Karpas-422 (cell line): ENCODE data around the gene TMPRSS13. TPM values are rescaled to one million over a fixed set of nuclear protein-coding genes. Genes with fewer than 3 reads are reported as not detected.

Source experiments
- DNase-seq: peaks from one replicate; pipeline ENCODE4 v3.0.0-alpha.2; 2015
- H2AFZ ChIP-seq: fragments of 200-600 bp; sonication (generic); 2 replicates; pipeline ENCODE4 v1.6.1; 2014; ENCODE audit warnings: antibody characterized with exemption, low read length, mixed read lengths
- H3K27ac ChIP-seq: fragments of 200-600 bp; sonication (generic); 2 replicates; pipeline ENCODE4 v1.5.1; 2014; ENCODE audit warnings: mild to moderate bottlenecking, low read length, moderate library complexity
- H3K27me3 ChIP-seq: fragments of 200-600 bp; sonication (generic); 2 replicates; pipeline ENCODE4 v1.6.1; 2014; ENCODE audit warnings: low read length, mixed read lengths
- H3K36me3 ChIP-seq: fragments of 200-600 bp; sonication (generic); 2 replicates; pipeline ENCODE4 v1.6.1; 2014; ENCODE audit warnings: low read length, mixed read lengths; ENCODE audit not compliant: insufficient read depth
- H3K4me1 ChIP-seq: fragments of 200-600 bp; sonication (generic); 2 replicates; pipeline ENCODE4 v1.6.1; 2014; ENCODE audit warnings: mild to moderate bottlenecking, low read length, mixed read lengths
- H3K4me2 ChIP-seq: fragments of 200-600 bp; sonication (generic); 2 replicates; pipeline ENCODE4 v1.6.1; 2014; ENCODE audit warnings: low read length, low read depth, mild to moderate bottlenecking; ENCODE audit not compliant: poor library complexity, severe bottlenecking
- H3K4me3 ChIP-seq: fragments of 200-600 bp; sonication (generic); 2 replicates; pipeline ENCODE4 v1.5.1; 2014; ENCODE audit warnings: mild to moderate bottlenecking, antibody characterized with exemption, low read length, mixed read lengths
- H3K79me2 ChIP-seq: fragments of 200-600 bp; sonication (generic); 2 replicates; pipeline ENCODE4 v1.6.1; 2014; ENCODE audit warnings: mild to moderate bottlenecking, low read length, mixed read lengths
- H3K9ac ChIP-seq: fragments of 200-600 bp; sonication (generic); 2 replicates; pipeline ENCODE4 v1.6.0; 2014; ENCODE audit warnings: low read length
- H3K9me2 ChIP-seq: fragments of 200-600 bp; sonication (generic), shearing (Covaris generic); replicated peaks from 2 replicates; pipeline ENCODE4 v1.6.0; 2014; ENCODE audit warnings: mild to moderate bottlenecking, low read length, moderate library complexity; ENCODE audit not compliant: insufficient read depth
- H3K9me3 ChIP-seq: fragments of 300-700, 200-600 bp; sonication (generic); 2 replicates; pipeline ENCODE4 v1.6.1; 2014; ENCODE audit warnings: low read length, mixed read lengths
- H4K20me1 ChIP-seq: fragments of 200-600 bp; sonication (generic); 2 replicates; pipeline ENCODE4 v1.6.1; 2014; ENCODE audit warnings: mild to moderate bottlenecking, antibody characterized with exemption, low read length, low read depth; ENCODE audit not compliant: insufficient read depth
- total RNA-seq: library from RNA; depleted of rRNA; stranded (reverse); fragments of >200 nt; shearing (Covaris generic); gene quantifications from 2 replicates; pipeline ENCODE4 v1.2.3, GENCODE V29; 2014; ENCODE audit warnings: low replicate concordance

The TMPRSS13 gene
- total RNA-seq, 1 experiment from 2014 or later = 1.1 TPM

DNA sequence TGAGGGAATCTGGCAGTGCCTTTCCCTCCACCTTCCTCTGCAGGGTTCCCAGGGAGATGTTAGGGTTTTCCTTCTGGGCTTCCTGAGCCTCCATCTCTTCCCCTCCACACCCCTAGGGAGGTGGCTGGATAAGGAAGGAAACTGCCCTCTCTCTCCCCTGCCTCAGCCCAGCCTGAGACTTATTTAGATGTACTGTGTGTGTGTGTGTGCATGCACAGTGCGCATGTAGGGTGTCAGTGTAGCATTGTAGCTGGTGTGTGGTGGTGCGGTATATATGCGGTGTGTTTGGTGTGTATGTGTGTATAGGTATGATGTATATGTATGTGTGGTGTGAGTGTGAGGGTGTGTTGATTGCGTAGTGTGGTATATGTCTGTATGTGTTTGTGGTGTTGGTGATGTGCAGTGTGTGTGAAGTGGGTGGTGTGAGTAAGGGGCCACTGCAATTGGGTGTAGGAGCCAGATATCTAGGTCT, 54.3 kb downstream of the TMPRSS13 start:
- H3K9me2 ChIP-seq = no peaks in the 10 kb centered on the region
- H3K4me2 ChIP-seq = no peak overlapping the region
- H3K9me3 ChIP-seq = no peaks in the 10 kb centered on the region
- no peak for DNase-seq
- no peak overlapping the region for H3K4me3 ChIP-seq
- H3K36me3 ChIP-seq = no peaks in the 10 kb centered on the region
- no peaks in the 10 kb centered on the region for H4K20me1 ChIP-seq
- H3K27me3 ChIP-seq = no peaks in the 10 kb centered on the region
- no peak overlapping the region for H3K27ac ChIP-seq
- H3K79me2 ChIP-seq = no peaks in the 10 kb centered on the region
- H2AFZ ChIP-seq = no peak overlapping the region
- H3K9ac ChIP-seq = no peak overlapping the region
- no peaks in the 10 kb centered on the region for H3K4me1 ChIP-seq

DNA sequence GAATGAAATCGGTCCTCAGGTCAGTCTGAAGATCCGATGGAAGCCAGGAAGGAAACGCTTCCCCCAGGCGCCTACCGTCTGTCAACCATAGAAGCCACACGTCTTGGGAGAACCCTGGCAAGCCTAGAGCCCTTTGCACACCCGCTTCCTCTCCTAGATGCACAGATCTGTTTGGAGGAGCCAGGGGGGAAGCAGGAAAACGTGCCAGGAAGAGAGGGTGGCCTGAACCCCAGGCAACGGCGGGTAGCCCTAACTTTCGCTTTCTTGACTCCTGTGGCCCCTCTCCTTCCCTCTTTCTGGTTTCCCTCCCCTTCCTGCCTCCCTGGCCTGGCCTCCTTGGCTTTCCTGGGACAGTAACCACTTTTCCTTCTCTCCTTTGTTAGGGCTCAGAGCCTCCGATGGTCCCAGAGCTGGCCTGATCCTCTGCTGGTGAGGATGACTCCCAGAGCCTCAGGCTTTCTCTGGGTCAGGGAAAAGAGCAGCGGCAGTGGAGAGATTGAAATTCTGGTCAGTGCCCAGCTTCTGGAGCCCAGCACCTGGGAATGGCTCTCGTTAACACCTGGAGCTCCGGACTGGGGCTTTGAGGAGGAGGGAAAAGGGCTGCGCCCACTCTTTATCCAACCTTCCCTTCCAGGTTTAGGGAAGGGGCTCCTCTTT, 54.8 kb downstream of the TMPRSS13 start:
- Histone ChIP-seq H3K4me3 (no peak overlapping the region), H3K79me2 (no peaks in the 10 kb centered on the region), H3K27me3 (no peaks in the 10 kb centered on the region), H3K36me3 (no peaks in the 10 kb centered on the region), H3K9ac (no peak overlapping the region), H3K9me2 (no peaks in the 10 kb centered on the region), H2AFZ (no peak overlapping the region), H3K4me2 (no peak overlapping the region), H4K20me1 (no peaks in the 10 kb centered on the region), H3K27ac (no peak overlapping the region), H3K9me3 (no peaks in the 10 kb centered on the region), H3K4me1 (no peaks in the 10 kb centered on the region)
- no peak for DNase-seq

DNA sequence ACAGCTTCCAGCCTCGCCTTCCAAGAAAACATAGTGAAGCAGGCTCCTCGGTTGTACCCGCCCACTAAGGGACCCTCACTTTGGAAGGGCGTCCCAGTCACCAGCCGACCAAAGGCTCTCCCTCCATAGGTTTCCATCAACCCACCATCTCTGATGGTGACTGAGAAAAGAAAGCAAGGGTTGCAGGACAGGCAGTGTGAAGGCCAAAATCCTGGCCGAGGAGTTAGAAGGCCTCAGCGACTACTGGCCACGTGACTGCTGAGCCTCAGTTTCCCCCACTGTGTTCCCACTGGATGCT, 55.4 kb downstream of the TMPRSS13 start:
- no peaks in the 10 kb centered on the region for H3K9me3 ChIP-seq
- no peaks in the 10 kb centered on the region for H3K9me2 ChIP-seq
- H3K36me3 ChIP-seq = no peaks in the 10 kb centered on the region
- H3K4me1 ChIP-seq = no peaks in the 10 kb centered on the region
- H3K9ac ChIP-seq = no peak overlapping the region
- no peak overlapping the region for H3K4me2 ChIP-seq
- H2AFZ ChIP-seq = no peak overlapping the region
- H3K79me2 ChIP-seq = no peaks in the 10 kb centered on the region
- no peak overlapping the region for H3K4me3 ChIP-seq
- H4K20me1 ChIP-seq = no peaks in the 10 kb centered on the region
- H3K27me3 ChIP-seq = no peaks in the 10 kb centered on the region
- DNase-seq = no peak
- no peak overlapping the region for H3K27ac ChIP-seq

DNA sequence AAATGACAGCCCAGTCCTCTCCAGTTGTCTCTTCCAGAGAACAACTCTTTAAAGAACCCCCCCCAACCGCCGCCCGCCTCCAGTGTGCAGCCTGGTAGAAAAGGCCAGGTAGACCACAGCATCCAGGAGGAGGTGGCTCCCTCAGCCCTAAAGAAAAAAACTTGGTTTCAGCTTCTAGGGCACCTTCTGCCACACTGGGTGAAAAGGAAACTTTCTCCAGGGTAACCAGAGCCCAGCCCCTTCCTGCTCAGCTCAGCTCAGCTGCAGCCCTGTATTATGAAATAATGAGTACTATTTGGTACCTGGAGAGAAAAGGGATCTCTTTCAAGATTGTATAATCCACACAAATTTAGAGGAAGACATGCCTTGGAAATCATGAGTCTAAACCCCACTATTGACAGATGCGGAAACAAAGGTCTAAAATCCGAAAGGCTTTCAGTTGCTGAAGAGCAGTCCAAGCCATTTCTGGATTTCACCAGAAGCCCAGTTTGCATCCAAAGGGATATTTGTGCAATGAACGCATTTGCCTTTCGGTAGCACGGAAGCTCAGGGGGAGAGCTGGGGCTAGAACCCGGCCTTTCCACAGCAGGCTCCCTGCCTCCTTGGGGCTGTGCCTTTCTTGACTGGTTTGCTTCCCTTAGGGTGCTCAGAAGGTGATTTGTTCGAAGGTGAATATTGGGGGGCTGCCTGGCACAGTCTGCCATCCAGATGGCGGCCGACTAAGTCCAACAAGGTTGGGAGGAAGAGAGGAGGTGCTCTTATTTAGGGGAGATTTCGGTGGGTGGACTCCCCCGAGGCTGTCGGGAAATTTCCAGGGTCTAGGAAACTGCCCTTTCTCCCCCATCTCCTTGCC, 56.0 kb downstream of the TMPRSS13 start:
- no peak overlapping the region for H3K4me3 ChIP-seq
- no peaks in the 10 kb centered on the region for H4K20me1 ChIP-seq
- DNase-seq = no peak
- no peak overlapping the region for H3K9ac ChIP-seq
- no peak overlapping the region for H2AFZ ChIP-seq
- no peak overlapping the region for H3K27ac ChIP-seq
- H3K9me3 ChIP-seq = no peaks in the 10 kb centered on the region
- H3K4me1 ChIP-seq = no peaks in the 10 kb centered on the region
- H3K27me3 ChIP-seq = no peaks in the 10 kb centered on the region
- H3K79me2 ChIP-seq = no peaks in the 10 kb centered on the region
- no peaks in the 10 kb centered on the region for H3K36me3 ChIP-seq
- no peak overlapping the region for H3K4me2 ChIP-seq
- H3K9me2 ChIP-seq = no peaks in the 10 kb centered on the region

DNA sequence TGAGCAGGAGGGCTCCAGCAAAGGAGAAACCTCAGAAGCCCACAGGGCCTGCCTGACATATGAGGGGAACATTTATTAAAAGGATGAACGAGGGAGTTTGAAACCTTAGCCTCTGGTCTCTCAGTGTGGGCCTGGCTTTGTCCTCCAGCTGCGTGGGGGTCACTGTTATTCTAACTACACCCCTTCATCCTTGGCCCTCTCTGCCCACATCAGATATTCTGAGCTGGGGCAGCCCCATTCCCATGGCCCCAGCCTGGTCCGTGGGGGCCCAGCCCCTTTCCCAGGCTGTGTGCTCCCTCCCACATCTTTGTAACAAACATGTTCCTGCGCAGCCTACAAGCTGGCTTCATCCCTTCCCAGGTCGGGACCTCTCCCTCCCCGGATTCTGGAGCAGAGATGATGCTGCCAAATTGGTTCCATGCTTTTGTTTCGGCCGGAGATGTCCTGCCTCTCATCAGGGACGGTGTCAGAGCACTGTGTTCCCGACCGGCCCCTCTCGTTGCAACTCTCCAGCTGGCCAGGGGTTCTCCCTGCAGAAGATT, 56.7 kb downstream of the TMPRSS13 start:
- Histone ChIP-seq H3K9ac (no peak overlapping the region), H3K9me3 (no peaks in the 10 kb centered on the region), H2AFZ (no peak overlapping the region), H3K9me2 (no peaks in the 10 kb centered on the region), H3K36me3 (no peaks in the 10 kb centered on the region), H3K4me3 (no peak overlapping the region), H3K79me2 (no peaks in the 10 kb centered on the region), H3K4me2 (no peak overlapping the region), H4K20me1 (no peaks in the 10 kb centered on the region), H3K4me1 (no peaks in the 10 kb centered on the region), H3K27ac (no peak overlapping the region), H3K27me3 (no peaks in the 10 kb centered on the region)
- DNase-seq = no peak

DNA sequence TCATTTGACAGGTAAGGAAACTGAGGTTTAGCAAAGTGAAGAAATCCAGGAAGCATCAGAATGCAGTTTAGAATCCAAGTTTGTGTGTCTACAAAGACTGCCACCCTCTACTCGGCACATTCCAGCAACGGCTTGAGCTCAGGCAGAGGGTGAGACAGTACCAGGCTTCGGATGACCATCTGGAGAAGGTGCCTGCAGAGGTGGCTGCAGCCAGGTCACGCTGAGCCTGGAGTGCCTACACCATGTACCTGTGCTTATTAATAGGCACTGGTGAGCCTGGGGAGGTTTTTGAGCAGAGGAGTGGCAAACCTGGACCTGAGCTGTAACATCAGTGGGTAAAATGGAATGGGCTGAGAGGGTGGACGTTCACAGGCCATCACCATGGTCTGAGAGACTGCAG, 57.4 kb downstream of the TMPRSS13 start:
- Histone ChIP-seq H3K79me2 (no peaks in the 10 kb centered on the region), H3K9me3 (no peaks in the 10 kb centered on the region), H3K4me1 (no peaks in the 10 kb centered on the region), H3K9ac (no peak overlapping the region), H4K20me1 (no peaks in the 10 kb centered on the region), H3K27me3 (no peaks in the 10 kb centered on the region), H3K27ac (no peak overlapping the region), H3K36me3 (no peaks in the 10 kb centered on the region), H3K9me2 (no peaks in the 10 kb centered on the region), H2AFZ (no peak overlapping the region), H3K4me3 (no peak overlapping the region), H3K4me2 (no peak overlapping the region)
- no peak for DNase-seq

DNA sequence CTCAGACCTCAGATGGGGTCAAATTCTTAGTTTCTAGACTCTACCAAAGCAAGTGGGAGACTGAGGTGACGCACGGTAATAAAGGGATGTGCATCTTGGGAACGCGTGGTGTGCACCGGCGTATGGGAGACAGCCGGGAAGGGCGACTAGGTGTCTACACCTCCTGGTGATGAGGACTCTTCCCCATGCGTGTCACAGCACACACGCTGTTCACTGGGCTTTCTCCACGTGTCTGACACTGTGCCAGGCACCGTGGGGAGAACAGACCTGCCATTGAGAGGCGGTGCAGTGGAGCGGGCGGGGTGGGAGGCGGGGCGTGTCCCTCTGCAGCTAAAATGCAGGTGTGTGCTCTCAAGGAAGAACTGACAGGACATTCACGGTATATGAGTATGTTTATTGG, 58.0 kb downstream of the TMPRSS13 start:
- no peaks in the 10 kb centered on the region for H4K20me1 ChIP-seq
- H3K9me3 ChIP-seq = no peaks in the 10 kb centered on the region
- H3K9me2 ChIP-seq = no peaks in the 10 kb centered on the region
- H3K9ac ChIP-seq = no peak overlapping the region
- H3K4me3 ChIP-seq = no peak overlapping the region
- no peak for DNase-seq
- no peak overlapping the region for H2AFZ ChIP-seq
- no peaks in the 10 kb centered on the region for H3K79me2 ChIP-seq
- H3K4me2 ChIP-seq = no peak overlapping the region
- H3K36me3 ChIP-seq = no peaks in the 10 kb centered on the region
- H3K27me3 ChIP-seq = no peaks in the 10 kb centered on the region
- no peaks in the 10 kb centered on the region for H3K4me1 ChIP-seq
- no peak overlapping the region for H3K27ac ChIP-seq

DNA sequence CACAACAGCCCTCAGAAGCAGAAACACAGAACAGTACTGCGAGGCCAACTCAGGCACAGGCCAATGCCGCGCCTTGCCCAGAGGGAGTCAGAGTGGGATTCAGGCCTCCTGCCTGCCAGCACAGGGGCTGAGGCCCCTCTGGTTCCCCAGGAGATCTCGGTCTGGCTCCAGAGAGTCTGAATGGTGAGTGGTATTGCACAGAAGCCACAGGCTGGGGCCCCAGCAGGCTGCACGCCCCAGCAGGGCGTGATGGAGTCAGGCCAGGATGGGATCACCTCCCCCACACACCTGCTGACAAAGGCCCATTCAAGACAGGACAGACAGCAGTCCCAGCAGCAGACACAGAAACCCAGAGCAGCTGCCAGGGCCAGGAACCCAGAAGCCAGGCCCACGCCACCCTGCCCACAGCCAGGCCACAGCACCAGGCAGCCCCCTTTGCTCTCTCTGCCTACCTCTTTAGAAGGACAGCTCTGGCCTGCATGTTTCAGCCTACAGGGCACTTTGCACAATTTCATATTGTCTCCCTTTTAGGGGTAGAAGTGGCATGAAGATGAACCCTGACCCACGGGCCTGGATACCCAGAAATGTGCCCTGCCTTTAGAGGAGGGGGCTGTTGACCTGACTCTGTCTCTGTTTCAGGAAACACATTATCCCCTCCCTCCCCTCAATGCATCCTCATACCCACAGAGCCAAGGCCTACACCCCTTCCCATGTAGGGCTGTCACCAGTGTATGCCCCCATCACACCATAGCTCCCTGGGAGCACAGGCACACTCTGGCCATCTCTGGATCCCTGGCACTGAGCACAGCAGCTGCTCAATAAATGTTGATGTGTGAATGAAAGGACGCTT, 58.9 kb downstream of the TMPRSS13 start:
- no peak overlapping the region for H2AFZ ChIP-seq
- H3K79me2 ChIP-seq = no peaks in the 10 kb centered on the region
- H3K9me3 ChIP-seq = no peaks in the 10 kb centered on the region
- H3K4me1 ChIP-seq = no peaks in the 10 kb centered on the region
- no peaks in the 10 kb centered on the region for H4K20me1 ChIP-seq
- no peaks in the 10 kb centered on the region for H3K36me3 ChIP-seq
- H3K9me2 ChIP-seq = no peaks in the 10 kb centered on the region
- no peak overlapping the region for H3K4me2 ChIP-seq
- no peak for DNase-seq
- no peak overlapping the region for H3K9ac ChIP-seq
- H3K4me3 ChIP-seq = no peak overlapping the region
- H3K27me3 ChIP-seq = no peaks in the 10 kb centered on the region
- H3K27ac ChIP-seq = no peak overlapping the region
